HG02981 (cell line): ENCODE measurements around the gene PTRH1.

Source experiments
- ATAC-seq: cut with Tn5 transposase; IDR thresholded peaks from one replicate; pipeline ENCODE4 v1.9.1; 2021; ENCODE audit warnings: mild to moderate bottlenecking, moderate library complexity; ENCODE audit not compliant: unreplicated experiment

The PTRH1 gene

GRCh38 chr9:127697575-127697974 lies 17.9 kb downstream of the PTRH1 start:
- no peak for ATAC-seq

- ATAC-seq, result no peak
These were observed 20.4 kb downstream of the PTRH1 start for GRCh38 chr9:127694890-127695720.

GRCh38 chr9:127693697-127694096 lies 21.8 kb downstream of the PTRH1 start:
- no peak for ATAC-seq

GRCh38 chr9:127693143-127693542 lies 22.3 kb downstream of the PTRH1 start:
- no peak for ATAC-seq

GRCh38 chr9:127692071-127692470 lies 23.4 kb downstream of the PTRH1 start:
- no peak for ATAC-seq

GRCh38 chr9:127690735-127691134 lies 24.7 kb downstream of the PTRH1 start:
- no peak for ATAC-seq

- no peak for ATAC-seq
These were observed 26.0 kb downstream of the PTRH1 start for GRCh38 chr9:127689329-127690000.

- no peak for ATAC-seq
These were observed 28.7 kb downstream of the PTRH1 start for GRCh38 chr9:127686461-127687393.

- ATAC-seq, result no peak
These were observed 30.9 kb downstream of the PTRH1 start for GRCh38 chr9:127684576-127684975.

GRCh38 chr9:127683723-127684122 lies 31.7 kb downstream of the PTRH1 start:
- no peak for ATAC-seq

- no peak for ATAC-seq
These were observed 32.9 kb downstream of the PTRH1 start for GRCh38 chr9:127682351-127683136.

GRCh38 chr9:127680846-127681245 lies 34.6 kb downstream of the PTRH1 start:
- no peak for ATAC-seq

- ATAC-seq, result no peak
These were observed 35.2 kb downstream of the PTRH1 start for GRCh38 chr9:127680226-127680625.

GRCh38 chr9:127679506-127679905 lies 36.0 kb downstream of the PTRH1 start:
- no peak for ATAC-seq

- ATAC-seq, result no peak
These were observed 38.8 kb downstream of the PTRH1 start for GRCh38 chr9:127676638-127677037.

- ATAC-seq, result no peak
These were observed 42.2 kb downstream of the PTRH1 start for GRCh38 chr9:127673234-127673633.

- ATAC-seq, result no peak
These were observed 47.6 kb downstream of the PTRH1 start for GRCh38 chr9:127667906-127668305.

GRCh38 chr9:127667127-127667844 lies 48.2 kb downstream of the PTRH1 start:
- no peak for ATAC-seq

GRCh38 chr9:127664678-127665507 lies 50.6 kb downstream of the PTRH1 start:
- ATAC-seq, result no peak
